ENCODE data around the gene CDH4. TPM values are rescaled to one million over a fixed set of nuclear protein-coding genes. Genes with fewer than 3 reads are reported as not detected.

The CDH4 gene
- total RNA-seq, 1 experiment from 2014 or later = not detected

DNA sequence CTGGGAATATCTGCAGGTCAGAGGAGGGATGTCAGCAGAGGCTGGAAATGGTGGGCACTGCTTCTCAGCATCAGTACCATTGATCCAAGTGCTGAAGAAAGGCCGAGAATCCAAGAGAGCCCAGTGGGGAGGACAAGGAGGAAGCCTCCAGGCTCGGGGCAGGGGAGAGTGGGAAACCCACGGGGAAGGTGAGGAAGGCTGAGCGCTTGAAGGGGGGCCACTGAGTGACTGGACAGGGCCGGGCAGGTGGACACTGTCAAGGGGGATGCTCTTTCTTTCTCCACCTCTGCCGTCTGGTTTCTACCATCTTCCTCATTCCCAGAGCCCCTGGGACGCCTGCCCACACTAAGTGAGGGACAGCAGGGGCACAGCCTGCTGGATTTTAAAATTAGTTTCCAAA is 335.0 kb downstream of the CDH4 start:
- TF ChIP-seq, protein P1, sequence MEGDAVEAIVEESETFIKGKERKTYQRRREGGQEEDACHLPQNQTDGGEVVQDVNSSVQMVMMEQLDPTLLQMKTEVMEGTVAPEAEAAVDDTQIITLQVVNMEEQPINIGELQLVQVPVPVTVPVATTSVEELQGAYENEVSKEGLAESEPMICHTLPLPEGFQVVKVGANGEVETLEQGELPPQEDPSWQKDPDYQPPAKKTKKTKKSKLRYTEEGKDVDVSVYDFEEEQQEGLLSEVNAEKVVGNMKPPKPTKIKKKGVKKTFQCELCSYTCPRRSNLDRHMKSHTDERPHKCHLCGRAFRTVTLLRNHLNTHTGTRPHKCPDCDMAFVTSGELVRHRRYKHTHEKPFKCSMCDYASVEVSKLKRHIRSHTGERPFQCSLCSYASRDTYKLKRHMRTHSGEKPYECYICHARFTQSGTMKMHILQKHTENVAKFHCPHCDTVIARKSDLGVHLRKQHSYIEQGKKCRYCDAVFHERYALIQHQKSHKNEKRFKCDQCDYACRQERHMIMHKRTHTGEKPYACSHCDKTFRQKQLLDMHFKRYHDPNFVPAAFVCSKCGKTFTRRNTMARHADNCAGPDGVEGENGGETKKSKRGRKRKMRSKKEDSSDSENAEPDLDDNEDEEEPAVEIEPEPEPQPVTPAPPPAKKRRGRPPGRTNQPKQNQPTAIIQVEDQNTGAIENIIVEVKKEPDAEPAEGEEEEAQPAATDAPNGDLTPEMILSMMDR (IDR thresholded peaks at IDR 0.05) = no peak
- TF ChIP-seq POLR2AphosphoS5 (IDR thresholded peaks at IDR 0.05; ENCODE audit: low read depth, low read length) (no peak), SIN3A (IDR thresholded peaks at IDR 0.05; ENCODE audit: borderline replicate concordance, insufficient read depth, low read depth, low read length) (no peak), TCF7L2 (IDR thresholded peaks at IDR 0.05; ENCODE audit: low read depth, low read length) (no peak)
- TF ChIP-seq, protein P2, sequence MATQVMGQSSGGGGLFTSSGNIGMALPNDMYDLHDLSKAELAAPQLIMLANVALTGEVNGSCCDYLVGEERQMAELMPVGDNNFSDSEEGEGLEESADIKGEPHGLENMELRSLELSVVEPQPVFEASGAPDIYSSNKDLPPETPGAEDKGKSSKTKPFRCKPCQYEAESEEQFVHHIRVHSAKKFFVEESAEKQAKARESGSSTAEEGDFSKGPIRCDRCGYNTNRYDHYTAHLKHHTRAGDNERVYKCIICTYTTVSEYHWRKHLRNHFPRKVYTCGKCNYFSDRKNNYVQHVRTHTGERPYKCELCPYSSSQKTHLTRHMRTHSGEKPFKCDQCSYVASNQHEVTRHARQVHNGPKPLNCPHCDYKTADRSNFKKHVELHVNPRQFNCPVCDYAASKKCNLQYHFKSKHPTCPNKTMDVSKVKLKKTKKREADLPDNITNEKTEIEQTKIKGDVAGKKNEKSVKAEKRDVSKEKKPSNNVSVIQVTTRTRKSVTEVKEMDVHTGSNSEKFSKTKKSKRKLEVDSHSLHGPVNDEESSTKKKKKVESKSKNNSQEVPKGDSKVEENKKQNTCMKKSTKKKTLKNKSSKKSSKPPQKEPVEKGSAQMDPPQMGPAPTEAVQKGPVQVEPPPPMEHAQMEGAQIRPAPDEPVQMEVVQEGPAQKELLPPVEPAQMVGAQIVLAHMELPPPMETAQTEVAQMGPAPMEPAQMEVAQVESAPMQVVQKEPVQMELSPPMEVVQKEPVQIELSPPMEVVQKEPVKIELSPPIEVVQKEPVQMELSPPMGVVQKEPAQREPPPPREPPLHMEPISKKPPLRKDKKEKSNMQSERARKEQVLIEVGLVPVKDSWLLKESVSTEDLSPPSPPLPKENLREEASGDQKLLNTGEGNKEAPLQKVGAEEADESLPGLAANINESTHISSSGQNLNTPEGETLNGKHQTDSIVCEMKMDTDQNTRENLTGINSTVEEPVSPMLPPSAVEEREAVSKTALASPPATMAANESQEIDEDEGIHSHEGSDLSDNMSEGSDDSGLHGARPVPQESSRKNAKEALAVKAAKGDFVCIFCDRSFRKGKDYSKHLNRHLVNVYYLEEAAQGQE (IDR thresholded peaks at IDR 0.05; ENCODE audit: insufficient read depth in 1 of 2, low read depth in 2 of 2, low read length in 1 of 2) = no peak
- H3K9me3 ChIP-seq (ENCODE audit: control insufficient read depth, insufficient read depth, low read depth, low read length) = no peaks in the 10 kb centered on the region
- no TSS peak for BruUV-seq (replicated peaks)
- H3K36me3 ChIP-seq (ENCODE audit: control insufficient read depth, insufficient read depth, low read length) = no peaks in the 10 kb centered on the region
- ChIA-PET CTCF (no interaction called here), POLR2A (no interaction called here)
- intact Hi-C loops (cut with micrococcal nuclease; ENCODE audit: unreplicated experiment) (no loop called here), in situ Hi-C loops (cut with HindIII; ENCODE audit: low pct_unique_long_range_greater_than_20kb, low sequenced_read_pairs) (no loop called here)
- no peak overlapping the region for H3K4me3 ChIP-seq (ENCODE audit: low read depth in 2 of 2, low read length in 2 of 2)
- ATAC-seq = no peak
- no peaks in the 10 kb centered on the region for H3K4me1 ChIP-seq (ENCODE audit: control insufficient read depth, insufficient read depth, low read length)
- H3K27ac ChIP-seq (ENCODE audit: low read length) = no peak overlapping the region
- DNase-seq (ENCODE audit: low read depth, low spot score) = no peak
- H3K27me3 ChIP-seq (ENCODE audit: control insufficient read depth, insufficient read depth, low read length) = no peaks in the 10 kb centered on the region; the same call in 1 of the 2 replicates

DNA sequence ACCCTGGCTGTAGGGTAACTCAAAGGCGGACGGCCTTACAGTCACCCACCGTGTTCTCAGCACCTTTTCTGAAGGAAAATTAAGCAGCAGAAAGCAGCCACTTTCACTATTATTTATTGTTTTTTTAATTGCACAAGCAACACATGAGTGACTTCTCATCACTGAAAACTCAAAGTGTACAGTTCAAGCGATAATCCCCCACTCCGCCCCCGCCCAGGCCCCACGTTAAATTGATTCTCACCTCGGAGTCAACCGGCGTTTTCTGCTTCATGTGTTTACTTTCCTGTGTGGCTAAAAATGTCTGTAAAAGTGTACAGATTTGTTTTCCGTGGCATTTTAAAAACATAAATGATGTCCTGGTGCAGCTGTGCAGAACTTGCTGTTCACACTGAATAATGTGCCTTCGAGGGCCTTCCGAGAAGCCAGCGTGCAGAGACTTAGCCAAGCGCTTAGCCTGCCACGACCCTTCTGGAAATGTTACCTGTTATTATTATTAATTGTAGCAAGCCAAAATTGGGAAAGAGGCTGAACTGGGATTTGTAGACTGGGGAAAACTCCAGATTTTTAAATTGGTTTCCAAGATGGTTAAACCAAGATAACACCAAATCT is 335.7 kb downstream of the CDH4 start:
- intact Hi-C loops (cut with micrococcal nuclease; ENCODE audit: unreplicated experiment) = no loop called here
- H3K9me3 ChIP-seq (ENCODE audit: control insufficient read depth, insufficient read depth, low read depth, low read length) = no peaks in the 10 kb centered on the region
- no peak for DNase-seq (ENCODE audit: low read depth, low spot score)
- ChIA-PET CTCF (no interaction called here), POLR2A (no interaction called here)
- no TSS peak for BruUV-seq (replicated peaks)
- no peak for TF ChIP-seq POLR2AphosphoS5 (IDR thresholded peaks at IDR 0.05; ENCODE audit: low read depth, low read length)
- TF ChIP-seq TCF7L2 (IDR thresholded peaks at IDR 0.05; ENCODE audit: low read depth, low read length) = no peak
- no peak for TF ChIP-seq SIN3A (IDR thresholded peaks at IDR 0.05; ENCODE audit: borderline replicate concordance, insufficient read depth, low read depth, low read length)
- TF ChIP-seq, protein P1 (IDR thresholded peaks at IDR 0.05) = no peak
- TF ChIP-seq, protein P2 (IDR thresholded peaks at IDR 0.05; ENCODE audit: insufficient read depth in 1 of 2, low read depth in 2 of 2, low read length in 1 of 2) = no peak
- no peaks in the 10 kb centered on the region for H3K4me1 ChIP-seq (ENCODE audit: control insufficient read depth, insufficient read depth, low read length)
- H3K4me3 ChIP-seq (ENCODE audit: low read depth in 2 of 2, low read length in 2 of 2) = no peak overlapping the region
- H3K27ac ChIP-seq (ENCODE audit: low read length) = no peak overlapping the region
- no peaks in the 10 kb centered on the region for H3K36me3 ChIP-seq (ENCODE audit: control insufficient read depth, insufficient read depth, low read length)
- no peaks in the 10 kb centered on the region; the same call in 1 of the 2 replicates for H3K27me3 ChIP-seq (ENCODE audit: control insufficient read depth, insufficient read depth, low read length)
- in situ Hi-C loops (cut with HindIII; ENCODE audit: low pct_unique_long_range_greater_than_20kb, low sequenced_read_pairs) = no loop called here
- ATAC-seq = no peak
